Mesothelial cell of epicardium (in vitro differentiated cells): ENCODE measurements around the gene MOV10. TPM values are rescaled to one million over a fixed set of nuclear protein-coding genes. Genes with fewer than 3 reads are reported as not detected.

Experiments
- DNase-seq, 2 experiments: peaks; one replicate each; pipeline ENCODE4 v3.0.0; 2021; ENCODE audit warnings: low spot score in 2 of 2; ENCODE audit not compliant: unreplicated experiment in 2 of 2
- H3K27ac Mint-ChIP-seq: 2 replicates; pipeline ENCODE4 v1.8.0; 2021; ENCODE audit warnings: mixed read lengths
- H3K27me3 Mint-ChIP-seq: 2 replicates; pipeline ENCODE4 v1.8.0; 2021; ENCODE audit warnings: low read depth, mixed read lengths
- H3K36me3 Mint-ChIP-seq: 2 replicates; pipeline ENCODE4 v1.8.0; 2021; ENCODE audit warnings: mixed read lengths
- H3K4me1 Mint-ChIP-seq: 2 replicates; pipeline ENCODE4 v1.8.0; 2021; ENCODE audit warnings: mixed read lengths
- H3K4me3 Mint-ChIP-seq: 2 replicates; pipeline ENCODE4 v1.8.0; 2021; ENCODE audit warnings: mild to moderate bottlenecking, moderate library complexity, mixed read lengths
- H3K9me3 Mint-ChIP-seq: 2 replicates; pipeline ENCODE4 v1.8.0; 2021; ENCODE audit warnings: mixed read lengths
- total RNA-seq: library from RNA; stranded (reverse); gene quantifications from 3 replicates; pipeline ENCODE4 v1.2.1, GENCODE V29; 2021
- TF ChIP-seq, protein P1 (sequence below): fragments of 200-600 bp; sonication (generic); IDR thresholded peaks from one replicate; pipeline ENCODE4 v1.5.0; 2021; ENCODE audit warnings: antibody characterized with exemption; ENCODE audit not compliant: unreplicated experiment

The MOV10 gene
- total RNA-seq, 1 donor from 2014 or later, result 163 TPM

DNA sequence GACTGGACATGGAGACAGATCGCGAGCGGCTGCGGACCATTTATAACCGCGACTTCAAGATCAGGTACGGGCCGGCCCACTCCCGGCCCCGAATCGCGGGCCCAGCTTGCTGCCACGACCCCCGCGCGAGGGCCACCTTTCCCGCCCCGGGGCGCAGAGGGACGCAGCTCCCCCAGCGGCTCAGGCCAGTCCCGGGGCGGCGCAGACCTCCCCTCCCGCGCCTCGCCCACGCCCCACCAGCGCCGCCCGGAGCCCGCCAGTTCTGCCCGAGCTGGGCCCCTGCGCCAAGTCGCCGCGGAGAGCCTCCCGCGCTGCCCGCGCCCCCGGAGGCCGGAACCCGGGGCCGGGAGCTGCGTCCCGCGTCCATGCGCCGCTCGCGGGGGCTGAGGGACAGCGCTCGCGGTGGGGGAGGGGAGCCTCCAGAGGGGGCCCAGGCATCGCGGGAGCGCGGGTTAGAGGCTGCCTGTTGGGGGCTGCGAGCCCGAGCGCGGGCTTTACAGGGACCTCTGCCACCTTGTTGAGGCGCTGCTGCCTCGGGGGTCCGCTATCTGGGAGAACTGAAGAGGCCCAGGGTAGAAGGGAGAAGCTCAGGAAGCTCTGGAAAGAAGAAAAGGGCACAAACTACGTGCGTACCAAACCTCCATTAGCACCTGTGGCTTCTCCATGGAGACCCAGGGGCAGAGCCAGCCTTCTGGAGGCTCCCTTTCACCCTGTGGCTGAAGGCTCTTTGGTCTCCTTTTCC is 698 bp downstream of the MOV10 start:
- peaks cover 34% of the 10 kb centered on the region for H3K4me1 Mint-ChIP-seq
- TF ChIP-seq, protein P1, sequence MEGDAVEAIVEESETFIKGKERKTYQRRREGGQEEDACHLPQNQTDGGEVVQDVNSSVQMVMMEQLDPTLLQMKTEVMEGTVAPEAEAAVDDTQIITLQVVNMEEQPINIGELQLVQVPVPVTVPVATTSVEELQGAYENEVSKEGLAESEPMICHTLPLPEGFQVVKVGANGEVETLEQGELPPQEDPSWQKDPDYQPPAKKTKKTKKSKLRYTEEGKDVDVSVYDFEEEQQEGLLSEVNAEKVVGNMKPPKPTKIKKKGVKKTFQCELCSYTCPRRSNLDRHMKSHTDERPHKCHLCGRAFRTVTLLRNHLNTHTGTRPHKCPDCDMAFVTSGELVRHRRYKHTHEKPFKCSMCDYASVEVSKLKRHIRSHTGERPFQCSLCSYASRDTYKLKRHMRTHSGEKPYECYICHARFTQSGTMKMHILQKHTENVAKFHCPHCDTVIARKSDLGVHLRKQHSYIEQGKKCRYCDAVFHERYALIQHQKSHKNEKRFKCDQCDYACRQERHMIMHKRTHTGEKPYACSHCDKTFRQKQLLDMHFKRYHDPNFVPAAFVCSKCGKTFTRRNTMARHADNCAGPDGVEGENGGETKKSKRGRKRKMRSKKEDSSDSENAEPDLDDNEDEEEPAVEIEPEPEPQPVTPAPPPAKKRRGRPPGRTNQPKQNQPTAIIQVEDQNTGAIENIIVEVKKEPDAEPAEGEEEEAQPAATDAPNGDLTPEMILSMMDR, result no peak
- H3K27ac Mint-ChIP-seq, result peak overlapping the region; percentile 97
- H3K36me3 Mint-ChIP-seq, result peaks cover 16% of the 10 kb centered on the region
- H3K9me3 Mint-ChIP-seq, result peaks cover 4% of the 10 kb centered on the region
- H3K27me3 Mint-ChIP-seq, result no peaks in the 10 kb centered on the region
- peak overlapping the region; percentile 95 for H3K4me3 Mint-ChIP-seq
- DNase-seq, result peak; percentile 52 to 74

DNA sequence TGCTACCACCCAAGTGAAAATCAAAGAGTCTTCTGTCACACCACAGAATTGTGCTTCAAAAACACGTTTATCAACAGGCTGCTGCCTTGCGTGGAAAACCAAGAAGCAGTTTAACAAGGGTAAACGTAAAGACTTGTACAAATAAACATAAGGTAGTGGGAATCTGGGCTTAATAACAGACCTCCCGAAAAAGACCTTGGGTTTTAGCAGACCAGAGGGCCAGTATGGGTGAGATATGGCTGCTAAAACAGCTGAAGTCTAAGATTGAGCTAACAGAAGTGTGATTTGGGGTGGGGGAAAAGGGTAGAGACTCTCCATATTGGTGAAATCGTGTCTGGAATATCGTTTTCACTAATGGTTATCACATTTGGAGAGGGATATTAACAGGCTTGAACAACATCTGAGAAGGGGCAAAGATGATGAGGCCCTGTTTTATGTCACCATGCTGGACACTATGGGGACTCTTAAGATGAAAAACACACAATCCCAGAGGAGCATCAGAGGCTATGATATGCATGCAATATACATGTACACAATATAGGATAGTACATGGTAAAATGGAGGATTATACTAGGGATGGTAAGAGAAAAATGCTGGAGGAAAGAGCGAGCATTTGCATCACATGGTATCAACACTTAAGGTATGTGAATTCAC is 1.4 kb downstream of the MOV10 start:
- peaks cover 4% of the 10 kb centered on the region for H3K9me3 Mint-ChIP-seq
- no peaks in the 10 kb centered on the region for H3K27me3 Mint-ChIP-seq
- peak overlapping the region; percentile 82 for H3K4me3 Mint-ChIP-seq
- TF ChIP-seq, protein P1, result no peak
- no peak for DNase-seq
- peaks cover 10% of the 10 kb centered on the region for H3K36me3 Mint-ChIP-seq
- H3K27ac Mint-ChIP-seq, result peak overlapping the region; percentile 87
- H3K4me1 Mint-ChIP-seq, result peaks cover 34% of the 10 kb centered on the region

DNA sequence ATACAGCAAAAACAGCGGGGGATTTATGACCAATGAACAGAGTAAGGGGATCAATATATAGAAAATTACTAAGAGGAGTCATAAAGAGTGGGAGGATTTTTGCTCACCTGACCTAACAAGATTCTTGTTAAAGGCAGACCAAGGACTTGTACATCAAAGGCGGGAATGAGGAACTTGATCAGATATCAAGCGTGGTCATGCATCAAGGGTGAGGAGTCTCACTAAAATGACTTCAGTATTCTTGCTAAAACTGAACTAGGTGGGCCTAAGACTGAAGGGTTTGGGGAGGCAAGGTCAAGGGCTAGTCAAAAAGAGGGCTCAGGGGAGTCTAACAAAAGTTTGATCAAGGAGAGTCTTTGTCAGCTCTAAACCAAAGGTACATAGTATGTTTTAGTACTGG is 2.1 kb downstream of the MOV10 start:
- peaks cover 5% of the 10 kb centered on the region for H3K36me3 Mint-ChIP-seq
- H3K27ac Mint-ChIP-seq, result peak overlapping the region; percentile 28
- DNase-seq, result no peak
- no peaks in the 10 kb centered on the region for H3K27me3 Mint-ChIP-seq
- peak overlapping the region; percentile 7 for H3K4me3 Mint-ChIP-seq
- H3K9me3 Mint-ChIP-seq, result peaks cover 4% of the 10 kb centered on the region
- peaks cover 32% of the 10 kb centered on the region for H3K4me1 Mint-ChIP-seq
- TF ChIP-seq, protein P1, result no peak

DNA sequence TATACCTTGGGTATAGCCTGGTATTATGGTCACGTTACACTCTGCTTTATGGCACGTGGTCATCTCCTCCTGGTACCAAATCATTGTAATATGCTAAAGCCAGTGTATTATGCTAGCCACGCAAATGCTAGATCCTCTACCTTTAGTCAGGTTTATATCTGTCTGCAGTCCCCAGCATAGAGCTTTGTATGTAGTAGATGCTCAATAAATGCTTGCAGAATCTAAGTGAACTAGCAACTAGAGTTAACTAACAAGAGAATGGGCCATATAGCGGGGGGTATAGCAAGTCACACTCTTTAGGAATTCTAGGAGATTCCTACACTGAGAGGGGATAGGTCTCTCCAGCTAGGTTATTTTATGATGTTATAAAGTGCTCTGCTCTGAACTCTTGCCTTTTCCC is 3.0 kb downstream of the MOV10 start:
- Mint-ChIP-seq H3K9me3 (peaks cover 4% of the 10 kb centered on the region), H3K27me3 (no peaks in the 10 kb centered on the region), H3K27ac (no peak overlapping the region), H3K4me1 (peaks cover 24% of the 10 kb centered on the region), H3K4me3 (no peak overlapping the region), H3K36me3 (peaks cover 6% of the 10 kb centered on the region)
- DNase-seq, result no peak
- TF ChIP-seq, protein P1, result no peak

DNA sequence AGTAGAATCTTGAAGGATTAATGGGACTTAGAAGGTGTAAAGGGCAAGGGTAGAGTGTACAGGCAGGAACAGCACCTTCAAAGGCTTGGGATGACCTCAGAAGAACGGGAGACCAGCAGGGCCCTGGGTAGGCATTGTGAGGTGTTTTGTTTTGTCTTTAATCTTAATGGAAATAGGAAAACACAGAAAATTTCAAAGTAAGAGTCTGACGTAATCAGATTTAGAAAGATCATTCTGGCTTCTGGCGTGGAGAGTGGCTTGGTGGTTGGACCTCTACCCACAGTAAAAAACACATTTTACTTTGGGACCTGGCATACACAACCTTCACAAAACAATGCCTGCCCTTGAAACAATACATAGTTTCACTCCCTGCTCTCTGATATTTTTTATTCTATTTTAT is 4.1 kb downstream of the MOV10 start:
- Mint-ChIP-seq H3K36me3 (peaks cover 9% of the 10 kb centered on the region), H3K27ac (no peak overlapping the region), H3K9me3 (peaks cover 4% of the 10 kb centered on the region), H3K4me3 (no peak overlapping the region), H3K27me3 (no peaks in the 10 kb centered on the region), H3K4me1 (peaks cover 22% of the 10 kb centered on the region)
- DNase-seq, result no peak
- TF ChIP-seq, protein P1, result no peak
